Trophoblast cell (in vitro differentiated cells and primary cell): ENCODE results near the gene CAMK1G.

ENCODE experiments used
- DNase-seq, 2 donors: peaks; one replicate each; pipeline ENCODE4 v3.0.0-alpha.2; 2016
- H2AFZ ChIP-seq: 2 replicates; pipeline ENCODE4 v1.6.1; 2013; ENCODE audit warnings: low read length, moderate library complexity, mild to moderate bottlenecking; ENCODE audit not compliant: insufficient read depth, poor library complexity
- H2AK5ac ChIP-seq: 2 replicates; pipeline ENCODE4 v1.6.1; 2013; ENCODE audit warnings: mild to moderate bottlenecking, low read length
- H2BK120ac ChIP-seq: 2 replicates; pipeline ENCODE4 v1.6.1; 2013; ENCODE audit warnings: low read length, mild to moderate bottlenecking, moderate library complexity; ENCODE audit not compliant: insufficient read depth, poor library complexity
- H2BK12ac ChIP-seq: 2 replicates; pipeline ENCODE4 v1.6.1; 2013; ENCODE audit warnings: mild to moderate bottlenecking, low read length, moderate library complexity
- H2BK5ac ChIP-seq: 2 replicates; pipeline ENCODE4 v1.6.1; 2013; ENCODE audit warnings: low read length, low read depth, moderate library complexity, mild to moderate bottlenecking; ENCODE audit not compliant: poor library complexity
- H3K14ac ChIP-seq: 2 replicates; pipeline ENCODE4 v1.6.1; 2013; ENCODE audit warnings: mild to moderate bottlenecking, low read length
- H3K18ac ChIP-seq: 2 replicates; pipeline ENCODE4 v1.6.1; 2013; ENCODE audit warnings: mild to moderate bottlenecking, low read length
- H3K23ac ChIP-seq: 2 replicates; pipeline ENCODE4 v1.6.1; 2013; ENCODE audit warnings: low read length
- H3K27ac ChIP-seq: 2 replicates; pipeline ENCODE4 v1.5.1; 2013; ENCODE audit warnings: low read depth, mild to moderate bottlenecking, inconsistent platforms, low read length, moderate library complexity
- H3K27me3 ChIP-seq: 2 replicates; pipeline ENCODE4 v1.6.1; 2013; ENCODE audit warnings: inconsistent platforms, mild to moderate bottlenecking, low read length, moderate library complexity; ENCODE audit not compliant: insufficient read depth
- H3K36me3 ChIP-seq, 2 experiments: 1 replicate in 1 of 2; 2 replicates in 1 of 2; pipeline ENCODE4 v1.6.1; 2013; ENCODE audit warnings: low read length in 2 of 2, mild to moderate bottlenecking in 2 of 2, moderate library complexity in 1 of 2; ENCODE audit not compliant: insufficient read depth in 2 of 2, control insufficient read depth in 1 of 2
- H3K4ac ChIP-seq: 2 replicates; pipeline ENCODE4 v1.6.1; 2013; ENCODE audit warnings: low read depth, mild to moderate bottlenecking, low read length, moderate library complexity
- H3K4me1 ChIP-seq, 2 experiments: 1 replicate in 1 of 2; 2 replicates in 1 of 2; pipeline ENCODE4 v1.6.1; 2013; ENCODE audit warnings: low read length in 2 of 2, mild to moderate bottlenecking in 2 of 2, moderate library complexity in 1 of 2; ENCODE audit not compliant: insufficient read depth in 2 of 2, control insufficient read depth in 1 of 2
- H3K4me2 ChIP-seq: 2 replicates; pipeline ENCODE4 v1.6.1; 2013; ENCODE audit warnings: inconsistent platforms, mild to moderate bottlenecking, low read length, moderate library complexity
- H3K4me3 ChIP-seq: 2 replicates; pipeline ENCODE4 v1.5.1; 2013; ENCODE audit warnings: mild to moderate bottlenecking, low read depth, low read length, inconsistent platforms
- H3K79me1 ChIP-seq: one replicate; pipeline ENCODE4 v1.6.1; 2013; ENCODE audit warnings: low read length
- H3K79me2 ChIP-seq: 2 replicates; pipeline ENCODE4 v1.6.1; 2013; ENCODE audit warnings: low read length, mild to moderate bottlenecking; ENCODE audit not compliant: control insufficient read depth, insufficient read depth, poor library complexity
- H3K9ac ChIP-seq: 2 replicates; pipeline ENCODE4 v1.6.1; 2013; ENCODE audit warnings: mild to moderate bottlenecking, low read length
- H3K9me3 ChIP-seq: 2 replicates; pipeline ENCODE4 v1.6.1; 2013; ENCODE audit warnings: low read depth, mild to moderate bottlenecking, control low read depth, inconsistent platforms, low read length; ENCODE audit not compliant: insufficient read depth
- H4K12ac ChIP-seq: 2 replicates; pipeline ENCODE4 v1.6.1; 2013; ENCODE audit warnings: low read depth, mild to moderate bottlenecking, low read length, moderate library complexity
- H4K8ac ChIP-seq: 2 replicates; pipeline ENCODE4 v1.6.1; 2013; ENCODE audit warnings: low read depth, mild to moderate bottlenecking, low read length, moderate library complexity
- H4K91ac ChIP-seq: one replicate; pipeline ENCODE4 v1.6.1; 2013; ENCODE audit warnings: low read depth, mild to moderate bottlenecking, low read length, moderate library complexity
- WGBS: extraction: QIAGEN DNeasy Blood & Tissue Kit; methylation state at CpG from one replicate; pipeline ENCODE4 v1.1.7; 2013; ENCODE audit warnings: missing lambda C conversion rate; ENCODE audit not compliant: insufficient read length, insufficient coverage; ENCODE audit errors: extremely low coverage; 5-methylcytosine and 5-hydroxymethylcytosine counted together

CAMK1G gene

GRCh38 chr1:209647156-209647555 is 63.6 kb downstream of the CAMK1G start:
- Histone ChIP-seq H3K14ac (no peak overlapping the region), H3K36me3 (no peaks in the 10 kb centered on the region), H3K9ac (no peak overlapping the region), H2BK12ac (no peak overlapping the region), H2AFZ (no peak overlapping the region), H2BK5ac (no peak overlapping the region), H4K12ac (no peak overlapping the region), H3K18ac (no peak overlapping the region), H3K4ac (no peak overlapping the region), H3K27ac (no peak overlapping the region), H3K9me3 (peaks cover 2% of the 10 kb centered on the region), H4K91ac (no peak overlapping the region), H2AK5ac (no peak overlapping the region), H4K8ac (no peak overlapping the region), H3K4me1 (peaks cover 9 to 29% of the 10 kb centered on the region in 2 experiments), H3K4me2 (no peak overlapping the region), H3K23ac (no peak overlapping the region), H3K27me3 (no peaks in the 10 kb centered on the region), H3K79me1 (no peaks in the 10 kb centered on the region), H3K79me2 (no peaks in the 10 kb centered on the region), H2BK120ac (no peak overlapping the region), H3K4me3 (no peak overlapping the region)
- WGBS: no CpG with 5 or more reads among the region's 4 CpGs
- no peak for DNase-seq

- H3K23ac ChIP-seq: no peak overlapping the region
- H3K27ac ChIP-seq: no peak overlapping the region
- H4K8ac ChIP-seq: no peak overlapping the region
- no peak overlapping the region for H4K12ac ChIP-seq
- no peak overlapping the region for H3K14ac ChIP-seq
- H3K4me2 ChIP-seq: no peak overlapping the region
- H3K4me3 ChIP-seq: no peak overlapping the region
- H3K9me3 ChIP-seq: peaks cover 2% of the 10 kb centered on the region
- no peak overlapping the region for H4K91ac ChIP-seq
- no peak overlapping the region for H3K9ac ChIP-seq
- no peaks in the 10 kb centered on the region for H3K79me2 ChIP-seq
- no peak for DNase-seq
- peaks cover 2% of the 10 kb centered on the region for H3K79me1 ChIP-seq
- no peak overlapping the region for H2AK5ac ChIP-seq
- H3K18ac ChIP-seq: no peak overlapping the region
- H3K27me3 ChIP-seq: no peaks in the 10 kb centered on the region
- no peak overlapping the region for H2AFZ ChIP-seq
- no peak overlapping the region for H2BK120ac ChIP-seq
- H3K4ac ChIP-seq: no peak overlapping the region
- peaks cover 20 to 30% of the 10 kb centered on the region in 2 experiments for H3K4me1 ChIP-seq
- no peak overlapping the region for H2BK12ac ChIP-seq
- no peaks in the 10 kb centered on the region for H3K36me3 ChIP-seq
- H2BK5ac ChIP-seq: no peak overlapping the region
Observed at GRCh38 chr1:209648346-209648745, 64.8 kb downstream of the CAMK1G start.

GRCh38 chr1:209648931-209649776 is 65.6 kb downstream of the CAMK1G start:
- Histone ChIP-seq H2BK5ac (no peak overlapping the region), H3K18ac (no peak overlapping the region), H3K4ac (no peak overlapping the region), H4K12ac (no peak overlapping the region), H3K27ac (no peak overlapping the region), H3K79me1 (peaks cover 5% of the 10 kb centered on the region), H4K8ac (no peak overlapping the region), H2AK5ac (peak overlapping the region; percentile 14), H3K79me2 (no peaks in the 10 kb centered on the region), H3K36me3 (no peaks in the 10 kb centered on the region), H2BK12ac (no peak overlapping the region), H3K4me3 (no peak overlapping the region), H3K9ac (no peak overlapping the region), H3K4me1 (peaks cover 19 to 33% of the 10 kb centered on the region in 2 experiments), H2AFZ (no peak overlapping the region), H2BK120ac (no peak overlapping the region), H3K27me3 (no peaks in the 10 kb centered on the region), H3K14ac (no peak overlapping the region), H3K4me2 (no peak overlapping the region), H4K91ac (no peak overlapping the region), H3K23ac (no peak overlapping the region), H3K9me3 (peaks cover 2% of the 10 kb centered on the region)
- DNase-seq: peak in 1 of 2 donors; percentile 48
- no CpG with 5 or more reads among the region's 6 CpGs for WGBS

GRCh38 chr1:209650454-209650853 is 66.9 kb downstream of the CAMK1G start:
- no peak overlapping the region for H3K18ac ChIP-seq
- H3K36me3 ChIP-seq: no peaks in the 10 kb centered on the region
- H3K4me1 ChIP-seq: peaks cover 19 to 33% of the 10 kb centered on the region in 2 experiments
- no peak overlapping the region for H3K9ac ChIP-seq
- H3K79me2 ChIP-seq: no peaks in the 10 kb centered on the region
- no peak for DNase-seq
- no peak overlapping the region for H2BK5ac ChIP-seq
- peaks cover 2% of the 10 kb centered on the region for H3K9me3 ChIP-seq
- H2BK120ac ChIP-seq: no peak overlapping the region
- peaks cover 6% of the 10 kb centered on the region for H3K79me1 ChIP-seq
- H4K91ac ChIP-seq: no peak overlapping the region
- H2AK5ac ChIP-seq: no peak overlapping the region
- H3K14ac ChIP-seq: no peak overlapping the region
- no peak overlapping the region for H2BK12ac ChIP-seq
- H3K4ac ChIP-seq: no peak overlapping the region
- WGBS: no CpG with 5 or more reads among the region's 1 CpG
- no peak overlapping the region for H3K4me3 ChIP-seq
- H3K27ac ChIP-seq: no peak overlapping the region
- H4K12ac ChIP-seq: no peak overlapping the region
- no peak overlapping the region for H2AFZ ChIP-seq
- no peak overlapping the region for H3K4me2 ChIP-seq
- no peak overlapping the region for H4K8ac ChIP-seq
- no peak overlapping the region for H3K23ac ChIP-seq
- H3K27me3 ChIP-seq: no peaks in the 10 kb centered on the region
